HCT116 (cell line): ENCODE results near the gene TECPR1. TPM values are rescaled to one million over a fixed set of nuclear protein-coding genes. Genes with fewer than 3 reads are reported as not detected.

Experiments
- ATAC-seq: fragments of 200-7000 bp; cut with Tn5 transposase; 2 replicates; pipeline ENCODE4 v1.9.1; 2020; ENCODE audit warnings: mild to moderate bottlenecking, moderate library complexity
- BruUV-seq: library from RNA; stranded (reverse); fragments of 400-500 nt; replicated peaks from 2 replicates; lab custom pipeline; 2021; lab: Mats Ljungman, UMichigan
- CTCF ChIA-PET: fragments of 300-600 bp; sonication (Branson Sonifier 250); formaldehyde crosslinking; loops from one replicate; lab custom pipeline; 2021; ENCODE audit warnings: antibody characterized with exemption; lab: Charles Lee
- POLR2A ChIA-PET: fragments of 300-600, 350-600 bp; sonication (Branson Sonifier 250); formaldehyde crosslinking; loops from one replicate; lab custom pipeline; 2021; ENCODE audit warnings: antibody characterized with exemption; lab: Charles Lee
- RAD21 ChIA-PET, 2 experiments: fragments of 300-600 bp; sonication (Branson Sonifier 250); formaldehyde crosslinking; loops; one replicate each; lab custom pipeline; 2023; ENCODE audit warnings: low total read pairs in 2 of 2; ENCODE audit not compliant: uncharacterized antibody in 2 of 2, unreplicated experiment in 2 of 2, low non-redundant PET in 1 of 2; lab: Charles Lee
- DNase-seq: peaks from one replicate; pipeline ENCODE4 v3.0.0-alpha.2; 2010; ENCODE audit warnings: low read depth, low spot score
- H2AFZ ChIP-seq: fragments of 200-600 bp; shearing (Covaris generic), sonication (generic); 2 replicates; pipeline ENCODE4 v1.6.1; 2017; ENCODE audit warnings: low read depth, mixed run types, mixed read lengths, antibody characterized with exemption, low read length; ENCODE audit not compliant: poor library complexity, severe bottlenecking
- H3K27ac ChIP-seq: 2 replicates; pipeline ENCODE4 v1.5.1; 2012; ENCODE audit warnings: low read depth, low read length
- H3K27me3 ChIP-seq: fragments of 200-600 bp; sonication (generic); 2 replicates; pipeline ENCODE4 v1.6.1; 2016; ENCODE audit warnings: mixed run types, low read length, mixed read lengths; ENCODE audit not compliant: insufficient read depth
- H3K36me3 ChIP-seq, 2 experiments: fragments of 200-500 bp in 1 of 2; fragments of 200-600 bp in 1 of 2; sonication (Bioruptor generic) in 1 of 2; sonication (generic) in 1 of 2; 2 replicates each; pipeline versions ENCODE4 v1.5.1 to v1.6.1; 2014 to 2016; ENCODE audit warnings: low read length in 2 of 2, inconsistent platforms in 1 of 2, mixed read lengths in 1 of 2, mixed run types in 1 of 2; ENCODE audit not compliant: insufficient read depth in 2 of 2, control insufficient read depth in 1 of 2
- H3K4me1 ChIP-seq, 2 experiments: fragments of 200-600 bp in 1 of 2; sonication (generic) in 1 of 2; 2 replicates each; pipeline versions ENCODE4 v1.5.1 to v1.6.1; 2012 to 2017; ENCODE audit warnings: low read length in 2 of 2, inconsistent platforms in 1 of 2, mild to moderate bottlenecking in 1 of 2, mixed read lengths in 1 of 2, mixed run types in 1 of 2, moderate library complexity in 1 of 2; ENCODE audit not compliant: insufficient read depth in 2 of 2, control insufficient read depth in 1 of 2
- H3K4me2 ChIP-seq: fragments of 200-600 bp; sonication (generic); 2 replicates; pipeline ENCODE4 v1.6.1; 2017; ENCODE audit warnings: mixed run types, low read length, mixed read lengths
- H3K4me3 ChIP-seq, 2 experiments: fragments of 200-600 bp in 1 of 2; sonication (generic) in 1 of 2; replicated peaks in 1 of 2; 2 replicates each; pipeline ENCODE4 v1.5.1; 2011 to 2016; ENCODE audit warnings: low read length in 2 of 2, control low read depth in 1 of 2, low read depth in 1 of 2, mild to moderate bottlenecking in 1 of 2, mixed read lengths in 1 of 2, mixed run types in 1 of 2
- H3K79me2 ChIP-seq: fragments of 200-600 bp; sonication (generic); 2 replicates; pipeline ENCODE4 v1.6.1; 2017; ENCODE audit warnings: mild to moderate bottlenecking, mixed run types, low read length, moderate library complexity, mixed read lengths; ENCODE audit not compliant: insufficient read depth
- H3K9ac ChIP-seq: fragments of 200-600 bp; sonication (generic); 2 replicates; pipeline ENCODE4 v1.6.1; 2016; ENCODE audit warnings: low read length, mixed read lengths
- H3K9me2 ChIP-seq: fragments of 200-600 bp; sonication (generic), shearing (Covaris generic); 2 replicates; pipeline ENCODE4 v1.6.1; 2017; ENCODE audit warnings: mixed run types, mild to moderate bottlenecking, moderate library complexity; ENCODE audit not compliant: insufficient read depth
- H3K9me3 ChIP-seq, 2 experiments: fragments of 200-500 bp in 1 of 2; fragments of 200-600 bp in 1 of 2; sonication (Bioruptor generic) in 1 of 2; sonication (generic) in 1 of 2; 2 replicates each; pipeline ENCODE4 v1.6.1; 2014 to 2017; ENCODE audit warnings: low read length in 2 of 2, mixed read lengths in 2 of 2, inconsistent platforms in 1 of 2, low read depth in 1 of 2, mild to moderate bottlenecking in 1 of 2, mixed run types in 1 of 2, moderate library complexity in 1 of 2; ENCODE audit not compliant: control insufficient read depth in 1 of 2, insufficient read depth in 1 of 2
- H4K20me1 ChIP-seq: fragments of 200-600 bp; sonication (generic), shearing (Covaris generic); 2 replicates; pipeline ENCODE4 v1.6.1; 2017; ENCODE audit warnings: mixed run types, mild to moderate bottlenecking, moderate library complexity; ENCODE audit not compliant: insufficient read depth
- CBX3 ChIP-seq: IDR thresholded peaks from 2 replicates; pipeline ENCODE4 v1.6.1; 2012; ENCODE audit warnings: low read depth
- FOSL1 ChIP-seq: IDR thresholded peaks from 2 replicates; pipeline ENCODE4 v1.6.1; 2012; ENCODE audit warnings: low read depth
- JUND ChIP-seq: IDR thresholded peaks from 2 replicates; pipeline ENCODE4 v1.6.1; 2012
- POLR2A ChIP-seq: IDR thresholded peaks from 2 replicates; pipeline ENCODE4 v1.7.0; 2011; ENCODE audit warnings: borderline replicate concordance; ENCODE audit not compliant: insufficient read depth, insufficient read length; ENCODE audit errors: extremely low read depth
- RAD21 ChIP-seq: IDR thresholded peaks from 2 replicates; pipeline ENCODE4 v1.6.1; 2012; ENCODE audit warnings: low read depth, mild to moderate bottlenecking
- intact Hi-C: fragments of 100-400 bp; cut with micrococcal nuclease; formaldehyde crosslinking; loops from 2 replicates; pipeline ENCODE4 v1.10.0; 2022
- total RNA-seq: library from RNA; stranded (reverse); gene quantifications from one replicate; pipeline ENCODE4 v1.2.1, GENCODE V29; 2021; ENCODE audit not compliant: unreplicated experiment
- TF ChIP-seq, protein P1 (sequence below), 3 experiments: fragments of 200-600 bp in 1 of 3; sonication (generic) in 1 of 3; IDR thresholded peaks in 2 of 3; conservative IDR thresholded peaks in 1 of 3; 2 replicates each; pipeline ENCODE4 v1.5.1; 2012 to 2017; ENCODE audit warnings: low read depth in 2 of 3, low read length in 2 of 3, antibody characterized with exemption in 1 of 3, borderline replicate concordance in 1 of 3, control low read depth in 1 of 3, mild to moderate bottlenecking in 1 of 3, mixed read lengths in 1 of 3, mixed run types in 1 of 3, moderate library complexity in 1 of 3; ENCODE audit not compliant: insufficient read depth in 1 of 3

The TECPR1 gene
- total RNA-seq, 1 experiment from 2014 or later, result 19.9 TPM

DNA sequence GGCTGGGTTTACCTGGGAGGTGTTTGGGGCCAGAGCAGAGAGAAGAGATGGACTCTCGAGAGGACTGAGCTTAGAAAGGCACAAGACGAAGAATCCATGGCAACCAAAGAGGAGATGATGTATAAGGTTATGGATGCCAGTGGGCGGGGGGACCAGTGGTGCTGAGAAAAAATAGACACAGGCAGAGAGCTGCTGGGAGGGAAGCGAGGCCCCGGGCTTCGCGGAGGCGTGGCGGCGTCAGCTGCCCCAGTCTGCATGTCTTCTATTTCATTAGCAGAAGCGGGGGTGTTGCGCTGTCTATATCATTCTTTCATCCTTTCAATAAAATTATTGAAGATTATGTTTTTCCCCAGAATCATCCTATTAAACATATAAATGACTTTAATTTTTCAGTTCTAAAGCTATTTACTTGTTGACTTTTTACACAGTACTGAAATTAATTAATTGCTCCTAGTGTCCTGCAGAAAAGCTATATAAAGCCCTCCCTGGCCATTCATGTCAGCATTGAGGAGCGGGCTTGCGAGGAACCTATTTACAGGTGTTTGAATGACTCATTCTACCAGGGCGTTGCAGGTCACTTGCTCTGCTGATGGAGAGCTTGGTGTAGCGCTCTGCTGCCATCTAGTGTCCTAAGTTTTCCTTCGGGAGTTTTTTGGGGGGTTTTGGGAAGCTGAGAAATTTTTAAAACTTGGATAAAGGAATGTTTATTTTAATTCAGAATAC, 83.7 kb downstream of the TECPR1 start:
- Histone ChIP-seq H2AFZ (no peak overlapping the region), H3K4me1 (peaks cover 0 to 2% of the 10 kb centered on the region in 2 experiments; a peak in 1 of 4 replicates), H3K9me3 (no peaks in the 10 kb centered on the region), H4K20me1 (no peaks in the 10 kb centered on the region), H3K79me2 (peaks cover 4% of the 10 kb centered on the region; the same call in 1 of the 2 replicates), H3K4me2 (no peak overlapping the region), H3K27me3 (no peaks in the 10 kb centered on the region), H3K9ac (no peak overlapping the region), H3K27ac (no peak overlapping the region), H3K9me2 (no peaks in the 10 kb centered on the region), H3K4me3 (no peak overlapping the region), H3K36me3 (0 out of 4 replicates have a peak, but pooled peaks cover 0 to 5% of the 10 kb centered on the region in 2 experiments)
- ChIA-PET RAD21 (interaction anchor here (1.7 to 2.0 kb wide), 2 partner anchors 146 kb away, joined by 13 to 19 read pairs; no protein-coding TSS in a partner anchor), CTCF (interaction anchor here (0.8 to 7.0 kb wide), 10 partner anchors 8 to 296 kb away, joined by 3 to 221 read pairs (median 3); partner anchors contain the start of gene ASNS), POLR2A (interaction anchor here (0.9 to 1.3 kb wide), 5 partner anchors 144 to 296 kb away, joined by 3 to 7 read pairs (median 3); no protein-coding TSS in a partner anchor)
- intact Hi-C loops, result loop anchor here (1.0 to 10.0 kb wide), 4 partner anchors 62 to 1064 kb away; partner anchors contain the start of genes ASNS and LMTK2
- BruUV-seq, result no TSS peak
- DNase-seq, result peak; percentile 67
- ATAC-seq, result peak; percentile 72
- TF ChIP-seq JUND, result peak; percentile 71
- no peak for TF ChIP-seq POLR2A
- TF ChIP-seq, protein P1, sequence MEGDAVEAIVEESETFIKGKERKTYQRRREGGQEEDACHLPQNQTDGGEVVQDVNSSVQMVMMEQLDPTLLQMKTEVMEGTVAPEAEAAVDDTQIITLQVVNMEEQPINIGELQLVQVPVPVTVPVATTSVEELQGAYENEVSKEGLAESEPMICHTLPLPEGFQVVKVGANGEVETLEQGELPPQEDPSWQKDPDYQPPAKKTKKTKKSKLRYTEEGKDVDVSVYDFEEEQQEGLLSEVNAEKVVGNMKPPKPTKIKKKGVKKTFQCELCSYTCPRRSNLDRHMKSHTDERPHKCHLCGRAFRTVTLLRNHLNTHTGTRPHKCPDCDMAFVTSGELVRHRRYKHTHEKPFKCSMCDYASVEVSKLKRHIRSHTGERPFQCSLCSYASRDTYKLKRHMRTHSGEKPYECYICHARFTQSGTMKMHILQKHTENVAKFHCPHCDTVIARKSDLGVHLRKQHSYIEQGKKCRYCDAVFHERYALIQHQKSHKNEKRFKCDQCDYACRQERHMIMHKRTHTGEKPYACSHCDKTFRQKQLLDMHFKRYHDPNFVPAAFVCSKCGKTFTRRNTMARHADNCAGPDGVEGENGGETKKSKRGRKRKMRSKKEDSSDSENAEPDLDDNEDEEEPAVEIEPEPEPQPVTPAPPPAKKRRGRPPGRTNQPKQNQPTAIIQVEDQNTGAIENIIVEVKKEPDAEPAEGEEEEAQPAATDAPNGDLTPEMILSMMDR (IDR thresholded peaks at IDR 0.05 in 2 of 3, conservative IDR thresholded peaks at IDR 0.05 in 1 of 3; ENCODE audit: borderline replicate concordance in 1 of 3, insufficient read depth in 1 of 3, low read depth in 2 of 3, low read length in 2 of 3), result peak; percentile 80 to 85 (median 84)
- peak; percentile 89 for TF ChIP-seq RAD21
- peak; percentile 68 for TF ChIP-seq FOSL1
- TF ChIP-seq CBX3, result no peak
